SK-N-MC (cell line): ENCODE measurements around the gene IDUA.

Experiments
- EZH2 ChIP-seq: fragments of 200-600 bp; sonication (generic); IDR thresholded peaks from one replicate; pipeline ENCODE4 v1.6.1; 2017; ENCODE audit warnings: antibody characterized with exemption
- FOXP2 ChIP-seq: optimal IDR thresholded peaks from 2 replicates; pipeline ENCODE3; 2011; ENCODE audit warnings: mild to moderate bottlenecking, moderate library complexity; ENCODE audit not compliant: insufficient read depth; ENCODE audit errors: extremely low read length, control extremely low read depth
- POLR2AphosphoS5 ChIP-seq: IDR thresholded peaks from 2 replicates; pipeline ENCODE4 v1.6.1; 2012; ENCODE audit warnings: mild to moderate bottlenecking, low read depth, low read length, borderline replicate concordance

DNA sequence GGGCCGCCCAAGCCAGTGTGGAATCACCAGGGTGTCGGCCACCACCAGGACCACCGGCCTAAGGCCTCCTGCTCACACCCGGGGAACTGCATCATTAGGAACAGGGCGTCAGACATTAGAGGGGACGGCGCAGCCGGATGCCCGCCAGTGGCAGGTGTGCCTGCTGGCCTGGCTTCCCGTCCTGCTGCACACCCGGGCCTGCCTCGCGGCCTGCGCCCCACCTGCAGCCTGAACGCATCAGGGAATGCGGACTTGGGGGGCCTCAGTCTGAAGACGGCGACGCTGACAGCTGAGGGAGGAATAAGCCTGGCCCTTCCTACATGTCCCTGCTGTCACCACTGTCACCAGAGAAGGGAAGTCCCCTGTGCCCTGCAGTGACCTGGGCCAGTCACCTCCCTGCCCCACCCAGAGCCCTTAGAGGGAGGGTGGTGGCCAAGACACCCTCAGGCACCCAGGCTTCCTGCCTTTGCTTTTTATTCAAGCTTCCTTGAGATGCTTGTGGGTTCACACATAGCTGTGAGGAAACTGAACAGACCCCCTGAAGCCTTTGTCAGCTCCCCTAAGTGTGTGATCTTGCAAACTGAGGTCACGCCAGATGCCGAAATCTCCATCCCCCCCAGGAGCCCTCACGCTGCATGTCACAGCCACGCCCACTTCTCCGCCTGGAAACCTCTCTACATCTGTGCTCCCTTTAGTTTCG lies 16.6 kb upstream of the IDUA start:
- no peak for TF ChIP-seq POLR2AphosphoS5
- no peak for TF ChIP-seq EZH2
- no peak for TF ChIP-seq FOXP2
